IPS DF 19.7 (cell line): Measurements from ENCODE around the gene PTPRD.
"Not testable (repeated sequence)": the region's sequence is repeated elsewhere in the genome, so short reads cannot be mapped to it uniquely, and the experiment has no call there.

Experiments used
- DNase-seq: peaks from one replicate; pipeline ENCODE4 v3.0.0-alpha.2; 2013; ENCODE audit warnings: low read depth, low spot score

The PTPRD gene

GRCh38 chr9:8726692-8727091 lies 1886.1 kb downstream of the PTPRD start:
- DNase-seq: no peak

DNA sequence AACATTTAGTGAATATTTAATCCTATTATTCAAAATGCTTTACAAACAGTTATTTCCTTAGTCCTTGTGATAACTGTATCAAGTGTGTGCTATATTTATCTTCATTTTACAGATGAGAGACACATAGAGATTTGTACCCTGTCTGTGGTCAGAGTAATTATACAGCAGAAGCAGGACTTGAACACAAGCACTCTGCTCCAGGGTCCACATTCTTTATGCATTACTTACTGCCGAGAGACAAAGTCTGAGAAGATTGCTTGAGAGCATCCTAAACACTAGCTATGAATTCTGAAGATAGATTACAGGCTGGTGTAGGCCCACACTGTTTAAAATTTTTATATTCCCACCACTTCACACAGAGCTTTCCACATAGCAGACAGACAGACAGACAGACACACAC lies 1887.2 kb downstream of the PTPRD start:
- DNase-seq: no peak

GRCh38 chr9:8724284-8725018 lies 1888.4 kb downstream of the PTPRD start:
- no peak for DNase-seq

- no peak for DNase-seq
Measured at GRCh38 chr9:8723195-8723594, 1889.6 kb downstream of the PTPRD start.

- DNase-seq: no peak
Measured at GRCh38 chr9:8719833-8720486, 1892.8 kb downstream of the PTPRD start.

DNA sequence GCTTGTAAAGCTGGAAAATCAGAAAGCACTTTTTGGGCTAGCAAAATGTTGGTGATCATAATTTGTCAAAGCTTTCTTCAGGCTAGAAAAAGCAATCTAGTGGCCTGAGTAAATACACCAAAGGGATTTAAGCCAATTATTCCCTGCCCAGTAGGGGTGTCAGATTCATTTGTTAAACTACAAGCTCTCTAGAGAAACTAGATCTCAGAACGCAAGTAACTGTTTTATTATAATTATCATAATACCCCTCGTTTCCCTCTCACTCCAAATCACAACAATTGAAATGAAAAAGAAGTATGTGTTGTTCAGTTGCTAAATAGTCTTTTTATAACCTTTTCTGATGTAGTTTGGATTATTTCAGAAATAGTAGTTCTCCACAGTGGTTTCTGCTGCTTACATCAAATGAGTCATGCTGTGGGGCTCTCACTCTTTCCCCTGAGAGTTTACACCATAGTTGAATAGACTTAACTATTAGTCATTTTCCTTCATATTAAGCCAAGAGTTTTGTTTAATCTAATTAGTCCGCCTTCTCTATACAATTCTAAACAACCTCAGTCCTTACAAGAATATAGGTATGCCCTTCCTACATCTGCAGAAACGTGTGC lies 1894.6 kb downstream of the PTPRD start:
- DNase-seq: no peak

- DNase-seq: no peak
Measured at GRCh38 chr9:8717146-8717545, 1895.7 kb downstream of the PTPRD start.

- no peak for DNase-seq
Measured at GRCh38 chr9:8715788-8716187, 1897.0 kb downstream of the PTPRD start.

- DNase-seq: no peak
Measured at GRCh38 chr9:8713811-8714165, 1899.0 kb downstream of the PTPRD start.

GRCh38 chr9:8713149-8713810 lies 1899.5 kb downstream of the PTPRD start:
- DNase-seq: no peak

DNA sequence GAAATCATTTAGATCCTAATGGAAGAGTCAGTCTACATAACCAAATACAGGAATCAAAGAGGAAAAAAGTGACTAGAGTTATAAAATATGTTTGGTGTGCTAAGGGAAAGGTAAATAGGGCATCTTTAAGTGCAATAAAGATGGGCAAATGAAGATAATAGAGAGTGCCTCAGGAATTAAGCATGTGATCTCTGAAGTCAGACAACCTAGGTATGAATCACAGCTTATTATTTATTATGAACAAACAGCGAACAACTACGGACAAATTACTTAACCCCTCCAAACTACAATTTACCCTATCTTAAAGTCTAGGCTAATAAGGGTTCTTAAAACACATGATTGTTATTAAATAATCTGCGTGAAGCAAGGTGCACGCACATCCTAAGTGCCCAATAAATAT lies 1903.1 kb downstream of the PTPRD start:
- no peak for DNase-seq

- no peak for DNase-seq
Measured at GRCh38 chr9:8708728-8709127, 1904.1 kb downstream of the PTPRD start.

GRCh38 chr9:8706998-8707397 lies 1905.8 kb downstream of the PTPRD start:
- no peak for DNase-seq

DNA sequence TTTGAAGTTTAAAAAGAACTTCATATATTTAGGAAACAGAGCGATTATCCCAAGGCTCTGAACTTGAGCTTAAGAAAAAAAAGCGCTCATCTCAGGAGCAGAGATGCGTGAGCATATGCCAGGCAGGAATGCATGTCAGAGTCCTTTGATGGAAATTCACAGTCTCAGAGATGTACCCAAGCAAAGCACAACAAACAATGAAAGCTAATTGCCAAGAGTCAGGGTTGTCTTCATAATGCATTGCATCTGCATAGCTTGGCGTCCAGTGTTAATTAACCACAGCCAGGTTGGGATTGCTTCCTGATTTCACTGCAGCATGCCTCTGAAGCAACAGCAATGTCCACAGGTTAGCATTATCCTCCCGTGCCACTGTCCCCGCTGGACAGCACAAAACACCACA lies 1906.3 kb downstream of the PTPRD start:
- DNase-seq: no peak

GRCh38 chr9:8705861-8706260 lies 1906.9 kb downstream of the PTPRD start:
- DNase-seq: no peak

GRCh38 chr9:8703904-8704303 lies 1908.9 kb downstream of the PTPRD start:
- DNase-seq: no peak

GRCh38 chr9:8701904-8702303 lies 1910.9 kb downstream of the PTPRD start:
- no peak for DNase-seq

GRCh38 chr9:8697565-8697964 lies 1915.2 kb downstream of the PTPRD start:
- DNase-seq: not testable (repeated sequence)

DNA sequence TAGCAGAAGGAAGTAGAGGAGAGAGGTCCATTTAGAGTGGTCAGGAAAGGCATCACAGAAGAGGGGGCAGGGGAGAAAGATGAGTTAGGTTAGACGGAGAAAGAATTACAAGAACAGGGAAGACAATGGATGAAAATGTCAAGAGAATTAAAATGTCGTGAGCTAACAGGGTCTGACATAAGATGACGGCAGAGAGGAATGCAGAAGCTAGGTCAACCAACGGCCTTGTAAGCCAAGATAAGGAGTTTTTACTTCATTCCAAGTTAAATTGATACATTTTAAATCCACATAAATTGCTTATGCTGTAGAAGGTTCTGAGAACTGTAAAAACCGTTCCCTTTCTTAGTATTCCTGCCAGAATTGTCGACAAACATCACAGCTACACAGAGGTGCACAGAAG lies 1916.3 kb downstream of the PTPRD start:
- no peak for DNase-seq

- no peak for DNase-seq
Measured at GRCh38 chr9:8694983-8695588, 1917.7 kb downstream of the PTPRD start.

- DNase-seq: no peak
Measured at GRCh38 chr9:8693464-8693863, 1919.3 kb downstream of the PTPRD start.

DNA sequence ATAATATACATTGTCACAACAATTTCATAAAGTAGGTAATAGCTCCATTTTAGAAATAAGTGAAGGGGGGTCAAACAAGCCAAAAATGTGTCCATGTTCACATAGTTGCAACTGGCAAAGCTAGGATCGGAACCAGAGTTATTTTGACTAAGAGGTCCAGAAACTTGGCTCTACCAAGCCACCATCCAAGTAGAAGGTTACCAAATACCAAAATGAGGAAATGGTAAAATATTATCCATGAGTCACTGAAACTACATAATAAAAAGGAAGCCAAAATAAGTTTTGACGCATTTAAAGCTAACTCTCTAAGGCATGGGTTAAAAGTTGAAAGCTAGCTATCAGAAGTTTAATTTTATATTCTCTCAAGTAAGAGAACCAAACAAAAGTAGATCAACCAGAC lies 1926.3 kb downstream of the PTPRD start:
- no peak for DNase-seq
